Iris pigment epithelial cell (primary cell): ENCODE results near the gene TGFBI.
A peak's percentile ranks its signal among the peaks of the same experiment; 100 is the strongest.

ENCODE experiments used
- DNase-seq: peaks from one replicate; pipeline ENCODE4 v3.0.0-alpha.2; 2011; ENCODE audit warnings: low read depth

Gene TGFBI

DNA sequence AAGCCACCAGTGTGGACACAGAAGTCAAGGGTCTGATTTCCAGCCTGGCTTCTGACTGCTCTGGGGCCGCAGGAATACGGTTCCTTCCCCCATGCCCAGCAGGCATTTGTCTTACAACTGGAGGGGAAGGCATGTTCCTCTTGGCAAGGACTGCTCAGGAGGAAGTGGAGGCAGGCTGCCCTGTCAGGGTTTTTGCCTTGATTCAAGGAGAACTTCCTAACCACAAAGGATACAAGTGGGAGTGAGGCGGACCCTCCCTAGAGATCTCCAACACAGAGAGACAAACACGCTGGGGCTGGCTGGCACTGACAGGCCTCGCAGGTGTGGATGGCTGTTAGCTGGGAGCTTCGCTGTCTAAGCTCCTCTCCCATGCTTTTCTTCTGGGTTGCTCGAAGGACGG, 19.1 kb downstream of the TGFBI start:
- DNase-seq, result no peak

DNA sequence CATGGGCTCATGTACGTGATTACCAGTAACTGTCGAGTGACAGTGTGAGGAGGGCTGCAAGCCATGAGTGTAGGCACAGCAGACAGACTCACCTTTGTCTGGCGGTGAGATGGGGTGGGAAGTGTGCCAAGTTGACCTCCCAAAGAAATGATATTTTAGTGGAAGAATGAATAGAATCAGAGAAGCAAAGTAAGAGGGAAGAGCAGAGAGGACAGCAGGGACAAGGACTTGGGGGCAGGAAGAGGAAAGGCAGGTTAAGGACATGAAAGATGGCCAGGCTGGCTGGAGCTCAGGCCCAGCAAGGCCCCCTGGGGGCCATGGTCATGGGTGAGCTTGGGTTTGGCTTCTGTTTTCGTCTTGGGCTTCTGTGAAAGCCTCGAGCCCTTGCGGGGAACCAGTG, 20.2 kb downstream of the TGFBI start:
- no peak for DNase-seq

DNA sequence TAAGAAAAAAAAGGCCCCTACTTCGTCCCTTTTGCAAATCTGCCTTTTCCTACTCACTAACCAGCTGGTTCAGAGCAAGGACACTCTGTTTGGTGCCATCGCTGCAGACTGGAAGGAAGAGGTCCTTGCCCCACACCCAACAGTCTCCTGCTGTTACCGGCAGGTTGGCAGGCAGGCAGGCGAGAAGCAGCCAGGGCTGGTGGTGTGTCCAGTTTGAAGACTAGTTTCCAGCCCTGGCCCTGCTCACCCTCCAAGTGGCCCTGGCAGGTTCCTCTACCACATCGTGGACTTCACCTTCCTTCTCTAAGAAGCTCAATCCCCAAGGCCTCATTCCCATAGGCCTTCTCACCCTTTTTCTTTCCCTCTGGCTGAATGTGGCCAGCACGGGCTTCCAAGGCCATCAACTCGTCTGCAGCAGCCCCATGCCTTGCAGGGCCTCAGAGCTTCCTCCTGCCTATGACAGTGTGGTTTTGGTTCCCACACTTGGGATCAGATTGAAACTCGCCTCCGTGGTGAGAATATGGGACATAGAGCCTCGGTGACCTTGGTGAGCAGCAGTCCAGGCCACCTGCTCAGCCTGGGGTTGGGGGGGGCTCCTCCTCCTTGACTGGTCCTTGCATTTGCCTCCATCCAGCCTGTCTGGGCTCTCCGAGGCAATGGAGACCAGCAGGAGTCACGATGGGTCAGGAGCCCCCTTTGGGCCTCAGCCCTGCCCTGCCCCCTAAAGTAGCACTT, 22.9 kb downstream of the TGFBI start:
- no peak for DNase-seq

DNA sequence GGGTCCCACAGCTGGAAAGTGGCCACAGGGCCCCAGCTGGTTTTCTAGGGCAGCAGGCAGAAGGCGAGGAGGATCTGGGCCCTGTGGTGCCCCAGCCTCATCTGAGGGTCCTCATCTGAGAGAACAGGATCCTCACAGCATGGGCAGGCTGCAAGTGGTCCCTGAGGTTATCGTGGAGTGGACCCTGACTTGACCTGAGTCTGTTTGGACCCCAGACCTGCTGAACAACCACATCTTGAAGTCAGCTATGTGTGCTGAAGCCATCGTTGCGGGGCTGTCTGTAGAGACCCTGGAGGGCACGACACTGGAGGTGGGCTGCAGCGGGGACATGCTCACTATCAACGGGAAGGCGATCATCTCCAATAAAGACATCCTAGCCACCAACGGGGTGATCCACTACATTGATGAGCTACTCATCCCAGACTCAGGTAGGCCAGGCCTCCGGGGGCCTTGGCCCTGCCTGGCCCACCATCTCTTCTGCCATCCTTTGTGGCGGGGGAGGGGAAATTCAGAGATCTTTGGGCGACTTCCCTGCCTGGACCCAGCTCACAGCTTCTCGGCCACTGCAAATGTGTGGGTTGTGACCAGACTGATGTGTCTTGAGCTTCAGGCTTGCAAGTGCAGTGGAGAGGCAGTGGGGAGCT, 24.0 kb downstream of the TGFBI start:
- DNase-seq, result no peak

DNA sequence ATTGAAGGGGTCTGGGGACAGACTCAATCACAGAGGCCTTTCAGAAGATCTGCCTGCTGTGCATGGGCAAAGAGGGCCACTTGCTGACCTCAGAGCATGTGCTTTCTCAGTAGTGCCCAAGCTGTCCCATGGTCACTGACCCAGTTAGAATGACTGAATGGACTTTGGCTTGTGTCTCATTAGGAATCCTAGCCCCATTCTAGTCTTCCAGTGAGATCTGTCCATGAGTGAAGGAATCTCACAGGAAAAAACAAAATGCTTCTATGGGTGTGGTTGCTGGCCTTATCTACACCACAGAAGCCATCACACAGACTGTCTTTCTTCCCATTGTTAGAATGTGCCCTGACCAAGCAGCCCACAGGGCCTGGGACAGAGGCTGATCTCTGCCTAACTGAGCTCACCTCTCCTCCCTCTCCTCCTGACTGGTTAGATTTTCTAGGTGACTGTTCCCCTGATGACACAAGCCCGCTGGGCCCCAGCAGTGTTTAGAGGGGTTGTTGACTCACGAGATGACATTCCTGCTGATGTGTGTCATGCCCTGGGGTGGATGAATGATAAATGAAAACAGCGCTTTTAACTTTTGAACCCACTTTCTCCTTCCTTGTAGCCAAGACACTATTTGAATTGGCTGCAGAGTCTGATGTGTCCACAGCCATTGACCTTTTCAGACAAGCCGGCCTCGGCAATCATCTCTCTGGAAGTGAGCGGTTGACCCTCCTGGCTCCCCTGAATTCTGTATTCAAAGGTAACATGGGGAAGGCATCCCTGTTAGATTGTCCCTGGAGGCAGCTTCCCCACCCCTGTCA, 24.8 kb downstream of the TGFBI start:
- peak; percentile 98 for DNase-seq

DNA sequence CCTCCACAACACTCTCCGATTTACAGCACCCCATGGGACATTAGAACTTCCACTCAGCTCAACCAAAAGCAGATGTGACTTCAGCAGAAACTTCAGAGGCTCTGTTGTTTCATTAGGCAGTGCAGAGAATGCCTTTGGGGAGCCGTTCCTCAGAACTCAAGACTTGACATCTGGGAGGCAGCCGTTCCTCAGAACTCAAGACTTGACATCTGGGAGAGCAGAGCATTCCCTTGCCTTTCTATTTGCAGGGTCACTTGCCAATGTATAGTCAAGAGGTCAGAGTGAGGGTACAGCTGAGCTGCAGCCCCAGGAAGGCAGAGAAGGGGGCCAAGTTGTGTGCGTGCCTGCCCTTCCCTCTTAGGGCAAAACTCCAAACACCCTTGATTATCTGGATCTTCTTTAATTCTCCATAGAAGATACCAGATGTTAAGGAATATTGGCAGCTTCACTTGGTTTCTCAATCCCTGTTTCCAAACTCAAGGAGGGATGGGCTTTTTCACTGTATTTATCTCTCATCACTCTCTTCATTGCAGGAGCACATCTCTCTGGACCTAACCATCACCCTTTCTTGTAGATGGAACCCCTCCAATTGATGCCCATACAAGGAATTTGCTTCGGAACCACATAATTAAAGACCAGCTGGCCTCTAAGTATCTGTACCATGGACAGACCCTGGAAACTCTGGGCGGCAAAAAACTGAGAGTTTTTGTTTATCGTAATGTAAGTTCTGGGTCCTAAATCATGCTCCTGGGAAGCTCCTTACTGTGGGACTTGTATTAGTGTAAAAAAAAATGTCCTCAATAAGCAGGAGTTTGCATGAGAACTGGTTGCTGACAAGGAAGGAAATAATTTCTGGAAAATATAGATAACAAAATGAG, 25.6 kb downstream of the TGFBI start:
- DNase-seq, result peak; percentile 34

DNA sequence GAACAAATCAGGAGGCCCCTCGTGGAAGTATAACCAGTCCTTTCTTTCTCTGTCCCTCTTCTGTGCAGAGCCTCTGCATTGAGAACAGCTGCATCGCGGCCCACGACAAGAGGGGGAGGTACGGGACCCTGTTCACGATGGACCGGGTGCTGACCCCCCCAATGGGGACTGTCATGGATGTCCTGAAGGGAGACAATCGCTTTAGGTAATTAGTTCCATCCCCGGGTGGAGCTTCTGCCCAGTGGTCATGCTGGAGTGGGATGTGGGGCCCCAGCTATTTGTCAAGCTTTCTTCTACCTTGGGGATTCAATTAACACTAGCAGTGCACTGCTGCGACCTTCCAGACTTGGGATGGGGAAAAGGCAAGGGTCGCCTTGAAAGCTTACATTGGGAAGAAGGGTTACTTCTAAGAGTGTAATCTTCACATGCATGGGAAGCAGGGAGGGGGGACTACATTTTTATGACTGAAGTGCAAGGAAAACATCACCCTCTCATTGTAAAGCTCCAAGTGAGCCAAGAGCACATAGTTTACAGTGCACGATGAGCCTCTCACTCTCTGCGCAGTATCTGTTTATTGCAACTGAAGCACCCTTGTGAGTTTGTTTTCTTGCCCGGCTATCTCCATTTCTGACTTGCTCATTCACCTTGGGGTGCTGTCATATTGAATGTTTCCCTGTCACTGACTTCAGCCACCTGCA, 27.0 kb downstream of the TGFBI start:
- DNase-seq, result no peak

DNA sequence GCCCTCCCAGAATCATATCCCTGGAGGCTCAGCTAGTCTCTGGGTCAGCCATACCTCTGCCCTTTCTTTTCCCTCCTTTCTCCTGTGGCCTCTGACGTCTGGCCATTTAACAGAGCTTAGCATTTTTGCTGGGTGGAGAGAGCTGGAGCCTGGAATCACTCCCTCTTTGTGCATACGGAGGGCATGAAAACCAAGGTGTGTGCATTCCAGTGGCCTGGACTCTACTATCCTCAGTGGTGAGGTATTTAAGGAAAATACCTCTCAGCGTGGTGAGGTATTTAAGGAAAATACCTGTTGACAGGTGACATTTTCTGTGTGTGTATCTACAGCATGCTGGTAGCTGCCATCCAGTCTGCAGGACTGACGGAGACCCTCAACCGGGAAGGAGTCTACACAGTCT, 27.5 kb downstream of the TGFBI start:
- no peak for DNase-seq

DNA sequence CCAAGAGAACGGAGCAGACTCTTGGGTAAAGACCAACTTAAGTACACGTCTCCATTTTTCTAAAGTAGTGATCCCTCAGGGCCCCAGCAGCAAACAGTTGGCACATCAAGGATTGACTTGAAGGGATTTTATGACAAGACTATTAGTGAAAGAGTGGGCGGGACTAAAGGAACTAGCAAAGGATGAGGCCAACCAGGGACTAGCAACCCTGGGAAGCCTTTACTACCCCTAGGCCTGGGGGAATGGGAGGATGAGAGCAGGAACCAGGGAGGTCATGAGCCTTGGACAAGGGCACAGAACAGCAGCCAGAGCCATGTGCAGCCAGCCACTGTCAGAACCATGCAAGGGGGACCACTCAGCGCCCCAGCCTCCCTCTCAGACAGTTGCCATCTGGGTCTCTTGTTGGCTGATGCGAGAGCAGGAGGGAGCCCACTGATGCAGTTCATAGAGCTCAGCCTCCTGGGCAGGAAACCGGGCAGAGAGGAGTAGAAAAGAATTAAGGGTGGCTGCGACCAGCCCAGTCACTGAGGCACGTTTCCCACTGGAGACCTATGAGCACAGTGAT, 28.1 kb downstream of the TGFBI start:
- DNase-seq, result no peak

DNA sequence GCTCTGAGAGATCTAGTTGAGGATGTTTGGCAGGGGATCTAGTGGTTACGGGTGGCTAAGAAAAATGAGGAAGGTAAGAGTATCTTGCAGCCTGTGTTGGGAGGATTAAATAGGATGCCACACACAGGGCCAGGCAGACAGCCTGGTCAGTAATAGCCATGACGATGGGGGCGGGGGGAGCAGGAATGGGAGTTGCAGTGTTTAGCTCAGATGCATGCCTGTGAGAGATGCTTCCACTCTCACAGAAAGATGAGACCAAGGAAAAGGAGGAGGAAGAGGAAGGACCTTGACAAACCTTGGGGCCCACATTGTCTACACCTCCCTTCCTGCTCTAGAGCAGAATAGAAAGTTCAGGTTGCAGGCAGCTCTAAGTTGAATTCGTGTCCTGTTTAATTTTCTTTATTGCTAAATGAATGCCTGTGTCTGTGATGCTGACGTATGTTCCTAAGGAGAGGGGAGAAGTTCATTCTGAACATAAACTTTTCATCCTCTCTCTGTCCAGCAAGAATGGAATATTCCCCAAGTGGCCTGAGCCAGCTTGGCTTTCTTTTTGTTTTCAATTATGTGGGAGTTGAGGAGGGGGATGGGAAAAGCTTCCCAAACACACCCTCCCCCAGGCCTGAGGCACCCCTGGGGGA, 28.7 kb downstream of the TGFBI start:
- peak; percentile 78 for DNase-seq

DNA sequence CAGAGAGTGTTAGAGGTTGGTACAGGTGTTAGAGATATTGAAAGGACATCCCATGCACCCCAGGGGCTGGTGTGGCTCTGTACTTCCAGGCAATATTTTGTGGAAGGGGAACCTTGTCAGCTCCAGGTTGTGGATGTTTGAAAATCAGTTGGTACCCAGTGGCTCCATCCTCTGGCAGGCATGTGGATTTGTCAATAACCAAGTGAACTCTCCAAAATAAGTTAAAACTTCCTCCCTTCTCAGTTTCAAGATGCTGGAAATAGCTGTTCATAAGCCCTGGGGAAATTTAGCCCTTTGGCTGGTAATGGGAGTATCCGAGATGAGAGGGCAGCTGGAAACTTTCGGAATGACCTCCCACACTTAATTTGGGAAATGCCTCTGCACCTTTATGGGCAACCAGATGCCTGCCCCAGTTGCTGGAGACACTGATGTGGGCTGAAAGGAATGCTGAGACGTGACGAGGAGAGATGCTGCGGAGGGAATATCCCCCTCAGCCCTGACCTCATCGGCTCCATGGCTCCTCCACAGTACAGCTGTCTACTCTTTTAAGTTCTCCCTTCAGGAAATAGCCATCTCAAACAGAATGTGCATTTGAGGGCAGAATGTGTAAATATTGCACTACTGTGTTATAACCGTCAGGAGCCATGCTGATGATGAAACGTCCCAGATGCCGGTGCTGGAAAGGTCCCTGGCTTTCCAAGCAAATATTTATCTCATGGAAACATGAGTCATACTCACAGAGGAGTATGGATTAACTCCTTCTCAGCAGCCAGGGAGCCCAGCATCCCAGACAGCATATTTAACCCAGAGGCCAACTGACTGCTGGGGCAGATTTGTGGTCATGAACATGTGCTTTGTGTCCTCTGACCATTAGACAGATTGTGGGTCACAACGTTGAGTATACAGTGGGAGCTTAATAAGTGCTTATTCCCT, 29.5 kb downstream of the TGFBI start:
- peak; percentile 98 for DNase-seq

DNA sequence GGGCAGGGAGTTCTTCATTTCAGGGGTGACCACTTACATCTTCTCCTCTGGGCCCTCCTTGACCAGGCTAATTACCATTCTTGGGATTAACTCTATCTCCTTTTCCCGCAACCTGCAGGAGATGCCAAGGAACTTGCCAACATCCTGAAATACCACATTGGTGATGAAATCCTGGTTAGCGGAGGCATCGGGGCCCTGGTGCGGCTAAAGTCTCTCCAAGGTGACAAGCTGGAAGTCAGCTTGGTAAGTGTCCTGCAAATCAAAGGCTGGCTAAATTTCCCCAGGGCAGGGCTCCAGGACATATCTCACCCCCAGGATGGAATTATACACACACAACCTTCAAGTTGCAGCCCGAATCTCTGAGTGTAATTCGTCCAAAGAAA, 30.2 kb downstream of the TGFBI start:
- no peak for DNase-seq

DNA sequence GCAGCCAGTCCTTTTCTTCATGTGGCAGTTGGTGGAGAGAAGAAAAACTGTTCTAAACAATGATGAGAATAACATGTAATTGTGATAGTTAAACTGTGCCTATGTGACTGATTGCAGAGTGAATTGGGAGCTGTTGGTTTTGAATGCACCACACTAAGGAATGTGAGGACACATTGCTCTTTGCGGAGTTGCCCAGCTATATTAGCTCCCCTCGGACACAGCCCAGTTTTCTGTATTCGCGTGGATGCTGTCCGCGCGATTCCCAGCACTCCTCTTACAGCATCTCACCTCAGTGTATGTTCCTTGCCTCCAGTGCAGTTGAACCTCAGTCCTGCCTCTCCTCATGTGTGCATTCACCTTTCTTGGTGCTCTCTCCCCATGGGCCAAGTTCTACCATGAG, 32.2 kb downstream of the TGFBI start:
- no peak for DNase-seq

DNA sequence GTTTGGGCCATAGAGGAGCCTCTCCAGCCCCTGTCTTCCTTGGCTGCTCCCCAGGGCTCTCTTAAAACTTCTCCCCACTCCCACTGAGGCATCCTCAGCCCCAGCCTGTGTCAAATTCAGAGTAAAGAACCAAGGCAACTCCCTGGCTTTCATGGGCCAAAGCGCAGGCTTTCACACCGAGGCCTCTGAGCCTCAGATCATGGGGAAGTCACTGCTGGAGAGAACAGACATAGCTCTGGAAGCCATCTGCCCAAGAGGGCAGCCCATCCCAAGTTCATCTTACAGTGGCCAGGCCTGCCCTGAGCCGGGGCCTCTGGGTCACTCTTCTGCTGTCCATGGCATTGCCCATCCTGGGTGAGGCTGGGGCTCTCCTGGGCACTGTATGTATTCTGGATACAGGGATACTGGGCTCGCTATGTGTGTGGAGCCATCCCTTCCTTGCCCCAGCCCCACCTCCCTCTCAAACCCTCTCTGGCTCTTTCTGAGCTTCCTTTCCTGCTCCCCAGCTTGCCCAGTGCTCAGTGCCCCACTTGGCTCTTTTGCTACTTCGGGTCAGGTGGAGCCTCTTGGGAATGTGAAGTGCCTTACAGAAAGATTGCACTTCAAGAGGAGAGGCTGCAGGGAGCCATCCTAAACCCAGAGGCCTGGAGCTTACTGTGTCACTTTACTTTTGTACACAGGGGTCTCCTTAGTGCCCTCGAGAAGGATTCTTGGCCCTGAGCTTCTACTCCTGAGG, 33.0 kb downstream of the TGFBI start:
- DNase-seq, result no peak

DNA sequence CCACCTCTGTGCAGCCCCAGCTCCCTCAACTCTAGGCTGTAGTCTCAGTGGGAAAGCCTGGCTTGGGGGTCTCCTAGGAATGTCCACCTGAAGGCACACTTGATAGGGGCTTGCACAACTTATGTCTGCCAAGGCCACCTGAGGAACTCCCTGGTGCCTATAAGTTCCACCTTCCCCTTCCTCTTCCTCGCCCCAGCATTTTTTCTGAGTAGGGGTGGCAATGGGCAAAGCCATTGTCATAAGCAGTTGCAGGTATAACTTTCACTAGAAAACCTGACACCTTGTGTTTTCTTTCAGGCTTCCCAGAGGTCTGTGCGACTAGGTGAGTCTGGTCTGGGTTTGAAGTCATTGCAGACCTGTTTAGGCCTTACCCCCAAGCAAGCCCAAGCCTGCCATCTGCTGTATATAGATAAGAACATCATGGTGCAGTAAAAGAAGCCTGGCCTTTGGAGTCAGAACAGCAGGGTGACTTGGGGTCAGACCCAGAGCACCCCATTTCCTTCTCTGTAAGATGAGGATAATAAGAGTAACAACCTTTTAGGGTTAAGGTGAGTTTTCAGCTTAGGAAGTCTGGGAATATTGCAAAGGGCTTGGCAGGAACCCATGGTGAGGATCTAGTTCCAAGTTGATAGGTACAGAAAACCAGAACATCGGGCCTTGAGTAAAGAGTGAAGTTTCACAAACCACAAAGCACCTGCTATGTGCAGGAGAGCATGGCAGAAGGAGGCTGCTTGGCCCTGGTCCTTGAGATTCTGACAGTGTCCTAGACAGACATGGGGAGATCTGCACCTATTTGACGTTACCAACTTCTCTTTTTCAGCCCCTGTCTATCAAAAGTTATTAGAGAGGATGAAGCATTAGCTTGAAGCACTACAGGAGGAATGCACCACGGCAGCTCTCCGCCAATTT, 33.8 kb downstream of the TGFBI start:
- DNase-seq, result peak; percentile 54

DNA sequence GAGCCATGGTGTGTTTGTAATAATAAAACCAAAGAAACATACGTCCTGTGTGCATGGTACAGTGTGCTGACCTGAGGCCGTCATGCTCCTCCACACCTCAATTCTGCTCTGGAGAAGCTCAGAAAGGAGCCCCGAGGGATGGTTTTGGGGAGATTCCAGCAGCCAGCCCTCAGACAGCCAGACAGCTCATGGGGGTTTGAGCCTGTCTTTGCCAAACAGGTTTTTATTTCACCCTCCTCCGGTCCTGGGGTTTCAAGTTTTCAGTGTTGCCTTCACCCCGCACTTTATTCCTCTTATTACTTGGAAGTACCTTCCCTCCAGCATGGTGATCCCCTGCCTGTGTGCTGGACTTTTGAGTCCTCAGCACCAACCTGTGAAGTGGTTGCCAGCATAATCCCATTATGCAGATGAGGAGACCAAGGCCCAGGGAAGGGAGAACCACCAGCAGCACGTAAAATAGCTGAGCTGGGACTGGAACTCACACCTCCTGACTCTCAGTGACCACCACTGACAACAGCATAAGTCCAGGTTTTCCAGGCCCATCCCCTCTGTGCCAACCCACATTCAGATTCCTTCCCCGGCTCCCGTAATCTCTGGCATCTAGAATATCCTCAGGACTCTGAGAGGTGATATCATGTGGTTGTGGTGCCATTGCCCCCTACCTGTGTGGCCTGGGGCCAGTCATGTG, 35.1 kb downstream of the TGFBI start:
- no peak for DNase-seq

DNA sequence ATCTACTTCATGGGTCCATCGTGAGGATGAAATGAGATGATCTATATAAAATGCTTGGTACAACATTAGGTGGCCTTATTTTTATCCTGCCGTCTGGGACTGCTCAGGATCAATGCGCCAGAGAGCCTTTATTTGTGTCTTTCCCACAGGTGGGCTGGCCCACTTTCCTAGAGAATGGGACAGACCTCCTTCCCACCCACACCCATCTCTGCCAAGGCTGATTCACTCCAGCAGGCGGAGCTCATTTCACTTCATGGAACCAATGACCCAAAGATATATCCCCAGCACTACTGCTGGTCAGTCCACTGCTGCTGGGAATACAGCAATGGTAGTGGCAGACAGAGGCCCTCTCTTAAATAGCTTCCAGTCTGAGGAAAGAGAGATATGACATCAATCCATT, 35.7 kb downstream of the TGFBI start:
- DNase-seq, result no peak
